ENCODE results near the gene MROH8.

- TF ChIP-seq, protein P1, sequence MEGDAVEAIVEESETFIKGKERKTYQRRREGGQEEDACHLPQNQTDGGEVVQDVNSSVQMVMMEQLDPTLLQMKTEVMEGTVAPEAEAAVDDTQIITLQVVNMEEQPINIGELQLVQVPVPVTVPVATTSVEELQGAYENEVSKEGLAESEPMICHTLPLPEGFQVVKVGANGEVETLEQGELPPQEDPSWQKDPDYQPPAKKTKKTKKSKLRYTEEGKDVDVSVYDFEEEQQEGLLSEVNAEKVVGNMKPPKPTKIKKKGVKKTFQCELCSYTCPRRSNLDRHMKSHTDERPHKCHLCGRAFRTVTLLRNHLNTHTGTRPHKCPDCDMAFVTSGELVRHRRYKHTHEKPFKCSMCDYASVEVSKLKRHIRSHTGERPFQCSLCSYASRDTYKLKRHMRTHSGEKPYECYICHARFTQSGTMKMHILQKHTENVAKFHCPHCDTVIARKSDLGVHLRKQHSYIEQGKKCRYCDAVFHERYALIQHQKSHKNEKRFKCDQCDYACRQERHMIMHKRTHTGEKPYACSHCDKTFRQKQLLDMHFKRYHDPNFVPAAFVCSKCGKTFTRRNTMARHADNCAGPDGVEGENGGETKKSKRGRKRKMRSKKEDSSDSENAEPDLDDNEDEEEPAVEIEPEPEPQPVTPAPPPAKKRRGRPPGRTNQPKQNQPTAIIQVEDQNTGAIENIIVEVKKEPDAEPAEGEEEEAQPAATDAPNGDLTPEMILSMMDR (conservative IDR thresholded peaks at IDR 0.05): no peak
- no peak for TF ChIP-seq EZH2 (IDR thresholded peaks at IDR 0.05; ENCODE audit: low read depth)
Measured at GRCh38 chr20:37055276-37055675, 124.1 kb downstream of the MROH8 start.
